GM10248 (cell line): ENCODE results near the gene CYP19A1.
"Not testable (repeated sequence)": the region's sequence is repeated elsewhere in the genome, so short reads cannot be mapped to it uniquely, and the experiment has no call there.

ENCODE experiments used
- CTCF ChIA-PET: fragments of 300-600 bp; sonication (Branson Sonifier 250); formaldehyde crosslinking; extraction: SDS; loops from one replicate; lab custom pipeline; 2021; ENCODE audit warnings: antibody characterized with exemption; lab: Yijun Ruan, JAX
- POLR2A ChIA-PET: fragments of 350-650 bp; sonication (Branson Sonifier 250); formaldehyde crosslinking; extraction: SDS; loops from one replicate; lab custom pipeline; 2020; ENCODE audit warnings: antibody characterized with exemption; lab: Yijun Ruan, JAX
- DNase-seq: peaks from one replicate; pipeline ENCODE4 v3.0.0; 2012; ENCODE audit errors: extremely low spot score
- CTCF ChIP-seq: IDR thresholded peaks from 2 replicates; pipeline ENCODE4 v1.5.1; 2012; ENCODE audit warnings: mild to moderate bottlenecking, low read depth; ENCODE audit errors: extremely low read depth, missing control alignments, control extremely low read depth

CYP19A1 gene

DNA sequence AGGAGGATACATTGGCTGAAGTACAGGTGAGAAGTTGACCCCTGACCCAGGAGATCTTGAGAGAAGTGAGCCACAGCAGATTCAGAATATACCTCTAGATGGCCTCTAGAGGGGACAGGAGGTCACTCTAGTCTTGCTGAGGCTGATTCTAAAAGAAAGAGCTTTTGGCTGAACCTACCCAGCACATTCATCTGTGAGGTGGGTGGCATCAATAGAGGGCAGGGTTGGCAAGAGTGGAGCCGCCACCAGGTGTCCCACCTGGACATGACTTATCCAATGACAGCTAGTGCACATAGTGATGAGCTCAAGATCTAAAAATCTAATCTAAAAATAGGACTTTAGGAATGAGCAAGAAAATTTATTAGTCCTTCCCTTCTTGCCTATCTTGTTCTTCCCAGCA is 51.6 kb downstream of the CYP19A1 start:
- CTCF ChIA-PET, result interaction anchor here (0.8 to 10.7 kb wide), 28 partner anchors 9 to 212 kb away, joined by 3 to 176 read pairs (median 4); no protein-coding TSS in a partner anchor
- peak; percentile 37 for DNase-seq
- POLR2A ChIA-PET, result no interaction called here
- peak; percentile 27 for TF ChIP-seq CTCF

DNA sequence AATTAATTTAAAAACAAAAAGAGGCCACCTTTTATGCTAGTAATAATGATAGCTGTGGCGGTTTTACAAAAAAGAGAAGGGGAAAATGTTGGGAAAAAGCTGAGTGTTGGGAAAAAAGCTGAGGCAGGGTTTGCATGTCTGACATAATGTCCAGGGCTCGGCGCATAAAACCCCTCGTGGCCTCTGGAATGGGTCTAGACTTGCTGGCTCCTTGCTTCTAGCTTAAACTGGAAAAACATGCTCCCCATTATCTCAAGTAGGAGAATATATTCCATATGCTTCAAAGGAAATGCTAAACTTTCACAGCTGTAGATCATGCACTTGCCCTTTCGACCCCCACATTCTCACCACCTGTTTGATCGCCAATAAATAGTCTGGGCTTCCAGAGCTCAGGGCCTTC is 53.0 kb downstream of the CYP19A1 start:
- no peak for DNase-seq
- no peak for TF ChIP-seq CTCF
- ChIA-PET CTCF (interaction anchor here (1.1 to 10.7 kb wide), 8 partner anchors 19 to 122 kb away, joined by 3 to 176 read pairs (median 8); no protein-coding TSS in a partner anchor), POLR2A (no interaction called here)

- ChIA-PET CTCF (interaction anchor here (1.2 to 10.7 kb wide), 4 partner anchors 18 to 118 kb away, joined by 4 to 176 read pairs (median 18); no protein-coding TSS in a partner anchor), POLR2A (no interaction called here)
- DNase-seq, result no peak
- TF ChIP-seq CTCF, result no peak
Measured at GRCh38 chr15:51284871-51285270, 53.5 kb downstream of the CYP19A1 start.

- peak; percentile 31 for DNase-seq
- POLR2A ChIA-PET, result no interaction called here
Measured at GRCh38 chr15:51283026-51283425, 55.4 kb downstream of the CYP19A1 start.

DNA sequence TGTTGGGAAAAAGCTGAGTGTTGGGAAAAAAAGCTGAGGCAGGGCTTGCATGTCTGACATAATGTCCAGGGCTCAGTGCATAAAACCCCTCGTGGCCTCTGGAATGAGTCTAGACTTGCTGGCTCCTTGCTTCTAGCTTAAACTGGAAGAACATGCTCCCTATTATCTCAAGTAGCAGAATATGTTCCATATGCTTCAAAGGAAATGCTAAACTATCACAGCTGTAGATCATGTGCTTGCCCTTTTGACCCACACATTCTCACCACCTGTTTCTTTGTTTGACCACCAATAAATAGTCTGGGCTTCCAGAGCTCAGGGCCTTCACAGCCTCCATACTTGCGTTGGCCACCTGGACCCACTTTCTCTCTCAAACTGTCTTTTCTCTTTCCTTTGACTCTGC is 56.2 kb downstream of the CYP19A1 start:
- CTCF ChIA-PET, result interaction anchor here (1.0 to 10.7 kb wide), 25 partner anchors 8 to 216 kb away, joined by 3 to 176 read pairs (median 7); no protein-coding TSS in a partner anchor
- DNase-seq, POLR2A ChIA-PET: not testable (repeated sequence)

More at GRCh38 chr15:51283026-51283425, 55.4 kb downstream of the CYP19A1 start:
- TF ChIP-seq CTCF, result peak; percentile 51
- CTCF ChIA-PET, result interaction anchor here (0.6 to 10.7 kb wide), 15 partner anchors 11 to 123 kb away, joined by 3 to 176 read pairs (median 8); no protein-coding TSS in a partner anchor

DNA sequence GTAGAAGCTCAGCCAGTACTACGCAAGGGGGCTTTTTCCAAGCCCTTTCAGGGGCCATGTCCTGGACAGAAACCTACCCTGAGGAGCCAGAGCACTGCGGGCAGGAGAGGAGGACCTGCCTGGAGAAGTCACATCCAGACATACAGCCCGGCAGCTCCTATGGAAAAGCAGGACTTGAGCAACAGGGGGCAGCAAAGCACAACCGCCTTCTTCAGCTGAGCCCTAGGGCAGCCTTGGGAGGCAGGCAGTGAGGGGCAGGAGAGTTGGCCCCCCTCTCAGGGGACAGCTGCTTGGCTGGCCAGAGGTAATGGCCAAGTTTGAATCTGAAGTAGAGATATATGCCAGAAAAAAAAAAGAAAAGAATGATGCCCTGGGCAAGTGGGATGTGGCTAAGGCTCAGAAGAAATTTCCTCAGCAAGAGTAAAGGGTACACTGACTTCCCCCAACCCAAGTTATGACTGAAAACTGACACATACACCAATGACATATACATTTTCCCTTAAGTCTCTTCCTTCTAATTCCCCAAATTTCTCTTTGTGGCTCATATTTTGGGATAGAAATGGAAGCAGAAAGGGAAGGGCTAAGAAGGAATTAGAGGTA is 56.9 kb downstream of the CYP19A1 start:
- peak; percentile 69 for DNase-seq

More for the DNA sequence above, 56.9 kb downstream of the CYP19A1 start:
- TF ChIP-seq CTCF, result peak; percentile 82
- ChIA-PET POLR2A (no interaction called here), CTCF (interaction anchor here (0.9 to 10.7 kb wide), 38 partner anchors 8 to 495 kb away, joined by 3 to 176 read pairs (median 4); no protein-coding TSS in a partner anchor)
